NCI-H1930 (cell line): ENCODE results near the gene GIPC3.

Experiments
- DNase-seq, 2 experiments: peaks; one replicate each; lab custom pipeline; 2025; lab: John Stamatoyannopoulos, UW

Gene GIPC3

GRCh38 chr19:3585301-3586126 is at the start of gene GIPC3:
TSS of gene GIPC3 (plus strand) at chr19:3585478. CDS start at chr19:3585598, 120 bp downstream.
- no peak for DNase-seq

- no peak for DNase-seq
Observed at GRCh38 chr19:3535563-3535965, 49.7 kb upstream of the GIPC3 start.

GRCh38 chr19:3535981-3536380 is 49.3 kb upstream of the GIPC3 start:
- no peak for DNase-seq

GRCh38 chr19:3536429-3537100 is 48.7 kb upstream of the GIPC3 start:
- no peak for DNase-seq

GRCh38 chr19:3537101-3537437 is 48.2 kb upstream of the GIPC3 start:
- no peak for DNase-seq

GRCh38 chr19:3537438-3538240 is 47.6 kb upstream of the GIPC3 start:
- no peak for DNase-seq

- DNase-seq: no peak
Observed at GRCh38 chr19:3538258-3538929, 46.9 kb upstream of the GIPC3 start.

- DNase-seq: peak in 1 of 2 experiments; percentile 7
Observed at GRCh38 chr19:3538965-3539755, 46.1 kb upstream of the GIPC3 start, which contains the start of gene TEKTIP1. TSS of gene TEKTIP1 (plus strand) at chr19:3539174. CDS start at chr19:3539178, 4 bp downstream.

- no peak for DNase-seq
Observed at GRCh38 chr19:3539756-3540118, 45.5 kb upstream of the GIPC3 start.

- no peak for DNase-seq
Observed at GRCh38 chr19:3543150-3544057, 41.9 kb upstream of the GIPC3 start.

GRCh38 chr19:3544058-3544376 is 41.3 kb upstream of the GIPC3 start:
- no peak for DNase-seq

- DNase-seq: no peak
Observed at GRCh38 chr19:3544742-3545668, 40.3 kb upstream of the GIPC3 start.

GRCh38 chr19:3545669-3546034 is 39.6 kb upstream of the GIPC3 start:
- DNase-seq: no peak

- no peak for DNase-seq
Observed at GRCh38 chr19:3546119-3546518, 39.2 kb upstream of the GIPC3 start.

- DNase-seq: no peak
Observed at GRCh38 chr19:3547301-3547731, 38.0 kb upstream of the GIPC3 start.

- DNase-seq: no peak
Observed at GRCh38 chr19:3547767-3548282, 37.5 kb upstream of the GIPC3 start.

GRCh38 chr19:3548606-3549005 is 36.7 kb upstream of the GIPC3 start:
- no peak for DNase-seq

GRCh38 chr19:3549816-3550215 is 35.5 kb upstream of the GIPC3 start:
- DNase-seq: no peak
